SU-DHL-6 (cell line): ENCODE results near the gene DPP6.

Experiments used
- CTCF ChIP-seq: fragments of 200-600 bp; sonication (generic); IDR thresholded peaks from one replicate; pipeline ENCODE4 v1.5.1; 2017; ENCODE audit warnings: antibody characterized with exemption, mild to moderate bottlenecking, low read length, moderate library complexity; ENCODE audit not compliant: insufficient read depth, poor library complexity, severe bottlenecking
- EZH2phosphoT487 ChIP-seq: fragments of 200-600 bp; sonication (generic), shearing (Covaris generic); conservative IDR thresholded peaks from 2 replicates; pipeline ENCODE4 v1.6.1; 2018; ENCODE audit warnings: mild to moderate bottlenecking, antibody characterized with exemption, low read length, moderate library complexity, mixed read lengths

GRCh38 chr7:154330318-154330717, 278.1 kb downstream of the DPP6 start:
- TF ChIP-seq CTCF: no peak
- no peak for TF ChIP-seq EZH2phosphoT487
